GM18511 (cell line): ENCODE measurements around the gene SECISBP2.
"Not testable (repeated sequence)": the region's sequence is repeated elsewhere in the genome, so short reads cannot be mapped to it uniquely, and the experiment has no call there.

Source experiments
- ATAC-seq: cut with Tn5 transposase; IDR thresholded peaks from one replicate; pipeline ENCODE4 v1.9.1; 2021; ENCODE audit warnings: mild to moderate bottlenecking, moderate library complexity; ENCODE audit not compliant: unreplicated experiment

SECISBP2 gene, protein sequence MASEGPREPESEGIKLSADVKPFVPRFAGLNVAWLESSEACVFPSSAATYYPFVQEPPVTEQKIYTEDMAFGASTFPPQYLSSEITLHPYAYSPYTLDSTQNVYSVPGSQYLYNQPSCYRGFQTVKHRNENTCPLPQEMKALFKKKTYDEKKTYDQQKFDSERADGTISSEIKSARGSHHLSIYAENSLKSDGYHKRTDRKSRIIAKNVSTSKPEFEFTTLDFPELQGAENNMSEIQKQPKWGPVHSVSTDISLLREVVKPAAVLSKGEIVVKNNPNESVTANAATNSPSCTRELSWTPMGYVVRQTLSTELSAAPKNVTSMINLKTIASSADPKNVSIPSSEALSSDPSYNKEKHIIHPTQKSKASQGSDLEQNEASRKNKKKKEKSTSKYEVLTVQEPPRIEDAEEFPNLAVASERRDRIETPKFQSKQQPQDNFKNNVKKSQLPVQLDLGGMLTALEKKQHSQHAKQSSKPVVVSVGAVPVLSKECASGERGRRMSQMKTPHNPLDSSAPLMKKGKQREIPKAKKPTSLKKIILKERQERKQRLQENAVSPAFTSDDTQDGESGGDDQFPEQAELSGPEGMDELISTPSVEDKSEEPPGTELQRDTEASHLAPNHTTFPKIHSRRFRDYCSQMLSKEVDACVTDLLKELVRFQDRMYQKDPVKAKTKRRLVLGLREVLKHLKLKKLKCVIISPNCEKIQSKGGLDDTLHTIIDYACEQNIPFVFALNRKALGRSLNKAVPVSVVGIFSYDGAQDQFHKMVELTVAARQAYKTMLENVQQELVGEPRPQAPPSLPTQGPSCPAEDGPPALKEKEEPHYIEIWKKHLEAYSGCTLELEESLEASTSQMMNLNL

DNA sequence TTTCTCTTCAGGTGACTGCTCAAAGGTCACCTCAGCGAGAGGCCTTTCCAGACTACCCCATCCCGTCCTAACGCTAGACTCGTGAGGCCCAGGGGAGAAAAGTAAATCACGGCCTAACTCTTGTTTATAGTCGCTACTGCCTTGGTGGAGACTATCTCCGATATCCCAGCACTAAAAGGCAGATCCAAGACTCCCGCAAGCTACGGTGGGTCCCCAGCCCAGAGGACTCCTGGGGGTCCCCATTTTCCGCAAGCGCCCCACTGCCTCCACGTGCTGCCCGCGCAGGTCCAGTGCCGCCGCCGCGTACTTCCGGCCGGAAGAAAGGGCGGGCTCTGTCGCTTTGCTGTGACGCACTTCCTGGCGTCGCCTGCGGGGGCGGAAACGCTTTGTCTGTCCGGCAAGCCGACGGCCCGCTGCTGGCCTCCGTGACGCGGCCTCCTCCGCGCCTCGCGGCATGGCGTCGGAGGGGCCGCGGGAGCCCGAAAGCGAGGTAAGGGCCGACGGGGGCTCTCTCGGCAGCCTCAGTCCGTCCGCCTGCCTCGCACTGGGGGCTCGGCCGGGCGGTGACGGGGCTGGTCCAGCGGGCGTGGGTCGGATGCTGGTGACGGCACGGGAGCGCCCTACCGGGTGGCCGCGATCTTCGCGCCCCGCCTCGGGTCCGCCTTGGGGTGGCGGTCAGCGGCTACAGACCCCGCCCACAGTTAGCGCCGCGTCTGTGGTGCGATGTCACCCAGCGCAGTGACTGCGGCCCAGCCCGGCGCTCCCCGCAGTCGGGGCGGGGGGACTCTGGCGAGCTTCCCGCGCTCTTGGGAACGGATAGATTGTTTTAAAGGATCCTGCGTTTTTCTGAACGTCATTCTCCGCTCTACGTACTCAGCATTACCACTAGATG lies at the start of gene SECISBP2:
Gene SECISBP2 (plus strand): TSS at position 378 of the 892 bp plus-strand sequence. CDS start 77 bp downstream, at position 455.
- ATAC-seq: peak; percentile 90

DNA sequence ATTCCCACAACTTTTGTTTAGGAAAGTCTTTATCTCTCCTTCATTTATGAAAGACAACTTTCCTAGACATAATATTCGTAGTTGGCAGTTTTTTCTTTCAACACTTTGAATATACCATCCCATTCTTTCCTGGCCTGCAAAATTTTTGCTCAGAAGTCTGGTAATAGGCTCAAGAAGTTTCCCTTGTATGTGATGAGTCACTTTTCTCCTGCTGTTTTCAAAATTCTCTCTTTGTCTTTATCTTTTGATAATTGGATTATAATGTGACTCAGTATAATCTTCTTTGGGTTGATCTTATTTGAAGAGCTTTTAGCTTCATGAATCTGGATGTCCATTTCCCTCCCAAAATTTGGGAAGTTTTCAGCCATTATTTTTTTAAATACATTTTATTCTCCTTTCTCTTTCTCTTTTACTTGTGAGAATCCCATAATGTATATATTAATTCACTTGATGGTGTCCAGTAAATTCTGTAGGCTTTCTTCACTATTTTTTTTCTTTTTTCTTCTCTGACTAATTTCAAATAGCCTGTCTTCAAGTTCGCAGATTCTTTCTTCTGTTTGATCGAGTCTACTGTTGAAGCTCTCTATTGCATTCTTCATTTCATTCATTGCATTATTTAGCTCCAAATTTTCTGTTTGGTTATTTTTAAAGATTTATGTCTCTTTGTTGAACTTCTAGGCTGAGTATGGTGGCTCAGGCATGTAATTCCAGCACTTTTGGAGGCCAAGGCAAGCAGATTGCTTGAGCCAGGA lies 44.6 kb upstream of the SECISBP2 start:
- ATAC-seq: no peak

DNA sequence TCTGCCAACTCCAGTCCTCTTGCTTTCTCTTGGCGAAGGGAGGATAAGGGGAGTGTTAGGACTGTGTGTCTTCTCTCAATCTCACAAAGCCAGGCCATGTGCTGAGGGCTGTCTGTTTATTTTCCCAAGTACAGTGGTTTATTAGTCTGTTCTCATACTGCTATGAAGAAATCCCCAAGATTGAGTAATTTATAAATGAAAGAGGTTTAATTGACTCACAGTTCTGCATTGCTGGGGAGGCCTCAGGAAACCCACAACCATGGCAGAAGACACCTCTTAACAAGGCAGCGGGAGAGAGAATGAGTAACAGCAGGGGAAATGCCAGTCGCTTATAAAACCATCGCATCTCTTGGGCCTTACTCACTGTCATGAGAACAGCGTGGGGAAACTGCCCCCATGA lies 43.5 kb upstream of the SECISBP2 start:
- ATAC-seq: no peak

DNA sequence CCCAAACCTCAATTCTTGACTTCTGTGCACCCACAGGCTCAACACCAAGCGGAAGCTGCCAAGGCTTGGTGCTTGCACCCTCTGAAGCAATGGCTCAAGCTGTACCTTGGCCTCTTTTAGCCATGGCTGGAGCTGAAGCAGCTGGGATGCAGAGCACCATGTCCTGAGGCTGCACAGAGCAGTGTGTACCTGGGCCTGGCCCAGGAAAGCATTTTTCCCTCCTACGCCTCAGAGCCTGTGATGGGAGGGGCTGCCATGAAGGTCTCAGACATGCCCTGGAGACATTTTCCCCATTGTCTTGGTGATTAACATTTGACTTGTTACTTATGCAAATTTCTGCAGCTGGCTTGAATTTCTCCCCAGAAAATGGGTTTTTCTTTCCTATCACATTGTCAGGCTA lies 42.3 kb upstream of the SECISBP2 start:
- not testable (repeated sequence) for ATAC-seq

DNA sequence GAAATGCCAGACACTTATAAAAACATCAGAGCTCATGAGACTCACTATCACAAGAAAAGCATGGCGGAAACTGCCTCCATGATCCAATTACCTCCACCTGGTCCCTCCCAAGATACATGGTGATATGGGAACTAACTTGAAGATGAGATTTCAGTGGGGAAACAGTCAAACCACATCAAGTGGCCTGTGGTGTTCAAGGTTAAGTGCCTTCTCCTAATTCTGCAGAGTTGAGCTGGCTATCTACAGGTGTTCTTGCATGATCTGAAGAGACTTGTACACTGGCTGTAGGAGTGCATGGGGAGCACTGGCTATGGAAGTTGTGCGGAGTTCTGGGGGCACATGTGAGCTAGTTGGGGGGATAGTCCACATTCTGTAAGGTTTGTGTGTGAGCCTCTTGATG lies 41.3 kb upstream of the SECISBP2 start:
- ATAC-seq: no peak

DNA sequence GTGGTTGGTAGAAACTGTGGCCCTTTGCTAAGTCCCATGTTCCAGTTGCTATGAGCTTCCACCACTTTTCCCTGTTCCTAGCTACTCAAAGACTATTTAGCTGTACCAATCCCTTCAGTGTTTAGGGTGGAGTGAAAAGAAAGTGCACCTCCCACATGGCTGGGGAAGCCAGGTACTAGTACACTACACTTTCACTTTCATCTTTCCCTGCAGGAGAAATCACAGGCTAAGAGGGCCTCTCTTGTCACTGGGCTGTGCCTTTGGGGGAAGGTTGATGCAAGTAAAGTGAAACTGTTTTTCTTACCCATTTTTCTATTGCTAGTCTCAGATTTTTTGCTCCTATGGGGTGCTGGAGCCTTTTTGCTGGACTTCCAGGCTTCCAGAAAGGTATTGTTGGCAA lies 40.8 kb upstream of the SECISBP2 start:
- peak; percentile 53 for ATAC-seq

DNA sequence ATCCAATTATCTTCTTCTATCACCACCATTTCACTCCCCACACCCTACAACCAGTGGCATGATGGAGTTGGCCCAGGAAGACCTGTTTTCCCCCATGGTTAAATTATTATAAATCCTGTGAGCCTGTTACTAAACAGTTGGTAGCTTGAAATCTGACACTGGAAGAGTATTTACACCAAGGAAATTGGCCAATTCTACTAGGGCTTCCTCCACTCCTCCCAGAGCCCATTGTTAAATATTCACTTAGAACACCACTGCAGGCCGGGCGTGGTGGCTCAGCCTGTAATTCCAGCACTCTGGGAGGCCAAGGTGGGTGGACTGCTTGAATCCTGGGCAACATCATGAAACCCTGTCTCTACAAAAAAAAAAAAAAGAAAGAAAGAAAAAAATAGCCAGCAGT lies 39.7 kb upstream of the SECISBP2 start:
- no peak for ATAC-seq

DNA sequence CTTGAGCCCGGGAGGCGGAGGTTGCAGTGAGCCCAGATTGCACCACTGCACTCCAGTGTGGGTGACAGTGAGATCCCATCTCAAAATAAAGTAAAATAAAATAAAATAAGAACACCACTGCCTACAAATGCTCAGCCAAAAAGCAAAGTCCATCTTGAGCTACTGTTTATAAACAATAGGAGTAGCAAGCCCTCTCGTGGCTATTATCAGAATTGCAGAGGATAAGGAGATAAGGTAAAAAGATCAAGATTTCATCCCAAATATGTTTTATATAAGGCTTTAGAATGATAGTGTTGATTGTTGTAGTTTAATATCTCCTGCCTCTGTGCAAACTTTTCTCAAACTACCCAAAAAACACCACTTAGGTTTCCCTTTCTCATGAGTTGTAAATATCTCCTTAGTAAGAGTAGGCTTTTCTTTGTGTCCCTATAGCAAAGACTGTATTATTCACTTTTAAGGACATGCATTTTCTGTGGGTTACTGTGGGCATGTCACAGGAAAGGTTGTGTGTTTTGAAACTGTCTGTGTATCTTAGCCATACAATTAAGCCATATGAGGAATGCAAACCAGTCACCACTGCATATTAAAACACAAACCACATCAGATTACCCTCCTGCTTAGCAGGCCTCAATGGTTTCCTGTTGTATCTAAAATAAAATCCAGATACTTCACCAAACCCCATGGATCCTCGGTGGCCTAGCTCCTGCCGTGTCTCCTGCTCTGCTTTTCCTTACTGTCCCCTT lies 39.1 kb upstream of the SECISBP2 start:
- ATAC-seq: peak; percentile 72

DNA sequence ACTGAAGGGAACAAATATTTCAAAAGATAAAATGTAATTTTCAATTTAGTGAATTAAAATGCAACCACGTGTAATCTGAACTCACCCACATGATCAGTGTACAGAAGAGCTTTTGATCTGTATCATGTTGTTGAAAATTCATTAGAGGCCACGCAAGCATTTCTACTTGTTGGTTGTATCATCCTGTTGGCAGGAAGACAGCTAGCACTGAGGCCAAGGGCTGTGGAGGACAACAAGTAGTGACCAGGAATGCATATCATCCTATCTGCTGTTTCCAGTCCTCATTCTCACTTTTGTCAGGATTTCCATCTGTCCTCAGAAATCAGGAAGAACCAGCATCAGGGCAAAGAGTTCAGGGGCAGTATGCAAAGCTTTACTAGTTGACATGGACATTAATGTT lies 37.2 kb upstream of the SECISBP2 start:
- ATAC-seq: no peak

DNA sequence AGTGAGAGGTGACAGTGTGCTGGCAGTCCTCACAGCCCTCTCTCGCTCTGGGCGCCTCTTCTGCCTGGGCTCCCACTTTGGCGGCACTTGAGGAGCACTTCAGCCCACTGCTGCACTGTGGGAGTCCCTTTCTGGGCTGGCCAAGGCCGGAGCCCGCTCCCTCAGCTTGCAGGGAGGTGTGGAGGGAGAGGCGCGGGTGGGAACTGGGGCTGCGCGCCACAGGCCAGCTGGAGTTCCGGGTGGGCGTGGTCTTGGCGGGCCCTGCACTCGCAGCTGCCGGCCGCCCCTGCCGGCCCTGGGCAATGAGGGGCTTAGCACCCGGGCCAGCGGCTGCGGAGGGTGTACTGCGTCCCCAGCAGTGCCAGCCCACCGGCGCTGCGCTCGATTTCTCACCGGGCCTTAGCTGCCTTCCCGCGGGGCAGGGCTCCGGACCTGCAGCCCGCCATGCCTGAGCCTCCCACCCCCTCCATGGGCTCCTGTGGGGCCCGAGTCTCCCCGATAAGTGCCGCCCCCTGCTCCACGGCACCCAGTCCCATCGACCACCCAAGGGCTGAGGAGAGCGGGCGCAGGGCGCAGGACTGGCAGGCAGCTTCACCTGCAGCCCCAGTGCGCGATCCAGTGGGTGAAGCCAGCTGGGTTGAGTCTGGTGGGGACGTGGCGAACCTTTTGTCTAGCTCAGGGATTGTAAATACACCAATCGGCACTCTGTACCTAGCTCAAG lies 35.9 kb upstream of the SECISBP2 start:
- ATAC-seq: not testable (repeated sequence)

DNA sequence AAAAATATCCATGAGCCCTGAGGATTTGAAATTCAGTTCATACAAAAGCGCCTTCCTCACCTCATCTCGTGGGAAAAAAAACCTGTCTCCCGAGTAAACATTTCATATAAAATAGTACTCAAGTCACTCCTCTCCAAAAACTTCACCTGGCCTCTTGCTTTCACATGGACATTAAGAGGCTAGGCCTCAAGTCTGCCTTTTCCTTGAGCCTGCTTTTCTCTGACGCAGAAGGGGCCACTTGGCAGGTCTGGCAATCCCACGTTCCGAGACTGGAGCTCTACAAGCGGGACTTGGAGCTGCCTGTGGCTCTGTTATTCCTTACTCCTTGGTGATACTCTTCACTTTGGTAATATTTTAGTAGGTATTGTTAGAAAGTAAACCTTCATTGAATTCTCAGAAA lies 34.2 kb upstream of the SECISBP2 start:
- no peak for ATAC-seq

DNA sequence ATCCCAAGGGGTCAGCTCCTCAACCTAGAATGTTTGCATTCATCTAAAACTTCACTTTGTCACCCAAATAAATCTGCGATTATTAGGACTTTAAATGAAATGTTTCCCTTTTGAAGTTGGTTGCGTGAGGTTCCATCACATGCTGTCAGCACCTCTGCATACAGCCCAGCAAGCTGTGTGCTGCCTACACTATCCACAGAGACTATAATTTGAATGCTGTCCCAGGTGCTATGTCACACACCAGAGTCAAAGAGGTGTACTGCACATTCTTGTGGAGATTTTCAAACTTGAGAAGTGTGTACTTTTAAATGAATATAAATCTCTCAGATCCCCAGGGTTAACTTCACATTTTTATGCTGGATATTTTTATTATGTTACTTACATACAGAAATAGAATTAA lies 26.6 kb upstream of the SECISBP2 start:
- ATAC-seq: no peak

DNA sequence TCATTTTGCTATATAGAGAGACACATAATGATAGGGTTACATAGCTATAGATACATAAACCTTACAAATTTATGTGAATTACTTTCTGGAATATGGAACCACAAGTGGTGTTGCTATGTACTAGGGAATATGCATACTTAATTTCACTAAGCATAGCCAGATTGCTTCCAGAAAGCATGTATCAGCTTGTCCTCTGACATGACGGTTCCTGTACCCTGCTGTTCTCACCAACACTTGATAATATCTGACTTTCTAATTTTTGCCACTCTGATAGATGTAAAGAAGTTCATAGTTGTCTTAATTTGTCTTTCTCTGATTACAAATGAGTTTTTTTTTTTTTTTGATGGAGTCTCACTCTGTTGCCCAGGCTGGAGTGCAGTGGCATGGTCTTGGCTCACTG lies 25.3 kb upstream of the SECISBP2 start:
- no peak for ATAC-seq

DNA sequence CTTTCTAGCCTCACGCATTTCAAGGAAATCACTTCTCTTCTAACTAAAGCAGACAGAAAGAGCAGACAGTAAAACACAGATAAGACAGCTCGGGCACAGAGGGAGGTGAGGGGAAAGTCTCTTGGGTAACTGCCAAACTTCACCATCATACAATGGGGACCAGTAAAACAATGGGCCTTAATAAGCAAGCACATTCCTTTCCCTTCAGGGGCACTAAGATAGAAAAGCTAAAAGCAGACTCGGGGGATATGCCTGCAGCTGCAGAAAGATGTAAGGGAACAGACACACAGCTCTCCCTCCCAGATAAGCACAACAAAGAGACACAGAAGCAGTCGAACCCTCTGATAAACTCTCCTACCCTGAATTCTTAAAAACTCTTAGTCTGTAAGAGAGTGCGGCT lies 22.9 kb upstream of the SECISBP2 start:
- no peak for ATAC-seq

DNA sequence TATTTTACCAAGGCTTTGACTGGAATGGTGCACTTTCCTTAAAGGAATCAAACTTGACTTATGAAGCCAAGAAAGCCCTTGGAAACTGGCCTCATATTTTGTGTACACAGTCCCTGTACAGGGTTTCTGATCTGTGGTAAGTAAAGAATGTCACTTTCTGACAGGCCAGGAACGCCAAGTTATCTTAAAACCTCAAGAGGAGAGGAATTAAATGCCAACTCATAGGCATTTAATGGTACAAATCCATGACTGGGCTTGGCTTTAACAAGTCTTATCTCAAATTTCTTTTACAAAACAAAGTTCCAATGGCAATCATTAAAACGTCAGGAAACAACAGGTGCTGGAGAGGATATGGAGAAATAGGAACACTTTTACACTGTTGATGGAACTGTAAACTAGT lies 16.3 kb upstream of the SECISBP2 start:
- ATAC-seq: not testable (repeated sequence)

DNA sequence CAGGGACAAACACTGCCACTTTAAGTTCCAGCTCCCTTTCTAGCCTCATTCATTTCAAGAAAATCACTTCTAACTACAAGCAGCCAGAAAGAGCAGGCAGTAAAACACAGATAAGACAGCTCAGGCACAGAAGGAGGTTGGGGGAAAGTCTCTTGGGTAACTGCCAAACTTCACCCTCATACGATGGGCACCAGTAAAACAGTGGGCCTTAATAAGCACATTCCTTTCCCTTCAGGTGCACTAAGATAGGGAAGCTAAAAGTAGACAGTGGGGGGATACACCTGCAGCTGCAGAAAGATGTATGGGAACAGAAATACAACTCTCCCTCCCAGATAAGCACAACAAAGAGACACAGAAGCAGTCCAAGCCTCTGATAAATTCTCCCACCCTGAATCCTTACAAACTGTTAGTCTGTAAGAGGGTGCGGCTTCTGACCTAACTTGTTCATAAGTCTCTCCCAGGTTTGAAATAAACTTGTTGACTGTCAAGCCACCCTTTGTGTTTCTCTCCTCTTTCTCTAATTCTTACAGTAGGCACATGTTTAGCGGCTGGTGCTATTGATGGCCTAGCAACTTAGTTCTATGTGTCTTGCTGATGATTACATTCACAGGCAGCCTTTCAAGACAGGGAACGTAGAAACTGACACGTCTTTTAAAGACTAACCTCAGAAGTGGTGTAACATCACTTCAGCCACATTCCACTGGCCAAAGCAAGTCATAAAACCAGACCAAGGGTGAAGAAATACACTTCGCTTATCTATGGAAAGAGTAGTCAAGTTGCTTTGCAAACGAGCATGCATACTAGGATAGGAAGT lies 14.1 kb upstream of the SECISBP2 start:
- ATAC-seq: no peak

DNA sequence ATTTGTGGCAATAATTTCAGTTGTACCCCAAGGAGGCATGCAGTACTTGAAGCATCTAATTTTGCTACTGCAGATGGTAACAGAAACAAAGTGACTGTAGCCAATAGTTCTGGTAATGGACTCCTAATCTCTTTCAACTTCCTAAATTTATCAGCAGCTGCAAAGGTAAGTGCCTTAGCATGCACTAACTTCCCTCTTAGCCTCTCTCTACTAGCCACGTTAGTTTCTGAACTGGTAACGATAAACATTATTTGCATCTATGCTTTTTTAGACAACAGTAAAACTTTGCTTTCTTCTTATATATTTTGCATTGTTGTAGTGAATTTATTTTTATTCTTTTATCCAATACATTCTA lies 13.5 kb upstream of the SECISBP2 start:
- ATAC-seq: peak; percentile 56

DNA sequence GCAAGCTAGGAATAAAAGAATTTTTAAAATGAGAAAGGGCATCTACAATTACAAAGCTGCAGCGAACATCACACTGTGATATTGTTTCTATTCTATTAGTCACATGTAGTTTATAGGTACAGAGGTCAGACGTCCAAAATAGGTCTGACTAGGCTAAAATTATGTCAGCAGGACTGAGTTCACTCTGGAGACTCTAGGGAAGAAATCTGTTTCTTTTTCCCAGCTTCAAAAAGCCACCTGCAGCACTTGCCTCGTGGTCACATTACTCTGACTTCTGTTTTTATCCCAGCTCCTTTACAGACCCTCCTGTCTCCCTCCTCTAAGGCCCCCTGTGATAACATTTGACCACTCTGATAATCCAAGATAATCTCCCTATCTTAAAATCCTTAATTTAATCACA lies 12.4 kb upstream of the SECISBP2 start:
- no peak for ATAC-seq
